Measurements from ENCODE around the gene GIPC1. TPM values are rescaled to one million over a fixed set of nuclear protein-coding genes. Genes with fewer than 3 reads are reported as not detected.

The GIPC1 gene
- total RNA-seq, 1 donor from 2014 or later, result 107 TPM

GRCh38 chr19:14434543-14435319, 61.2 kb downstream of the GIPC1 start:
- Mint-ChIP-seq H3K36me3 (ENCODE audit: low read depth) (peaks cover 3% of the 10 kb centered on the region), H3K9me3 (ENCODE audit: low read depth) (no peaks in the 10 kb centered on the region), H3K4me3 (ENCODE audit: unreplicated experiment) (peak overlapping the region; percentile 67), H3K27ac (ENCODE audit: unreplicated experiment) (peak overlapping the region; percentile 84), H3K27me3 (ENCODE audit: low read depth) (no peaks in the 10 kb centered on the region), H3K4me1 (ENCODE audit: low read depth) (peaks cover 20% of the 10 kb centered on the region)
- DNase-seq (ENCODE audit: low spot score), result peak; percentile 87
- TF ChIP-seq CTCF (IDR thresholded peaks at IDR 0.05), result no peak

GRCh38 chr19:14433554-14434501, 62.1 kb downstream of the GIPC1 start:
- Mint-ChIP-seq H3K27me3 (ENCODE audit: low read depth) (no peaks in the 10 kb centered on the region), H3K4me3 (ENCODE audit: unreplicated experiment) (peak overlapping the region; percentile 67), H3K27ac (ENCODE audit: unreplicated experiment) (peak overlapping the region; percentile 84), H3K36me3 (ENCODE audit: low read depth) (no peaks in the 10 kb centered on the region), H3K4me1 (ENCODE audit: low read depth) (peaks cover 20% of the 10 kb centered on the region), H3K9me3 (ENCODE audit: low read depth) (no peaks in the 10 kb centered on the region)
- DNase-seq (ENCODE audit: low spot score), result no peak
- peak; percentile 42 for TF ChIP-seq CTCF (IDR thresholded peaks at IDR 0.05)

GRCh38 chr19:14432791-14433553, 63.0 kb downstream of the GIPC1 start, which contains the start of gene PKN1:
TSS of gene PKN1 (plus strand) at chr19:14433306. CDS start at chr19:14433522, 216 bp downstream.
- no peak for DNase-seq (ENCODE audit: low spot score)
- Mint-ChIP-seq H3K27ac (ENCODE audit: unreplicated experiment) (peak within 1 kb of the TSS; percentile 84), H3K27me3 (ENCODE audit: low read depth) (no peaks in the 10 kb centered on the region), H3K9me3 (ENCODE audit: low read depth) (no peaks in the 10 kb centered on the region), H3K36me3 (ENCODE audit: low read depth) (no peaks in the 10 kb centered on the region), H3K4me1 (ENCODE audit: low read depth) (peaks cover 20% of the 10 kb centered on the region), H3K4me3 (ENCODE audit: unreplicated experiment) (peak within 1 kb of the TSS; percentile 72)
- TF ChIP-seq CTCF (IDR thresholded peaks at IDR 0.05), result no peak

GRCh38 chr19:14430712-14431111, 65.2 kb downstream of the GIPC1 start:
- H3K27me3 Mint-ChIP-seq (ENCODE audit: low read depth), result no peaks in the 10 kb centered on the region
- H3K4me1 Mint-ChIP-seq (ENCODE audit: low read depth), result peaks cover 20% of the 10 kb centered on the region
- H3K9me3 Mint-ChIP-seq (ENCODE audit: low read depth), result no peaks in the 10 kb centered on the region
- DNase-seq (ENCODE audit: low spot score), result no peak
- no peak overlapping the region for H3K27ac Mint-ChIP-seq (ENCODE audit: unreplicated experiment)
- no peaks in the 10 kb centered on the region for H3K36me3 Mint-ChIP-seq (ENCODE audit: low read depth)
- H3K4me3 Mint-ChIP-seq (ENCODE audit: unreplicated experiment), result no peak overlapping the region
- no peak for TF ChIP-seq CTCF (IDR thresholded peaks at IDR 0.05)

All from chondrocyte (in vitro differentiated cells).